ENCODE data around the gene CMSS1.

CMSS1 gene

DNA sequence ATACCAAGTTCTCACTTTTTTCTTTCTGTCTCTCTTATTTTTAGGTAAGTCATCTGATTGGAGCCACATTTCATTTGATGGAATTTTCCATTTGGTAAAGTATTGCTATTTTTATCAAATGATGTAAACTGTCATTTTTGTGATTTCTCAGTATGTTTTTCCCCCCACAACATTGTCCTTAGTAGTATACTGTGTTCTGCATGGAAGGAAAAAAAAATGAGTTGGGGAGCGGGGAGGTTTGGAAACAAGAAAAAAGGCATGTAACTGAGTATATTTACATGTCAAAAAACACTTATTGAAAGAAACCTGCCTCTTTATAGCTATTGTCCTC is 192.4 kb downstream of the CMSS1 start:
- DNase-seq (ENCODE audit: extremely low read depth in 1 of 2, low read depth in 1 of 2) = no peak

GRCh38 chr3:100018806-100019205 is 201.1 kb downstream of the CMSS1 start:
- DNase-seq (ENCODE audit: extremely low read depth in 1 of 2, low read depth in 1 of 2) = no peak

- DNase-seq (ENCODE audit: extremely low read depth in 1 of 2, low read depth in 1 of 2) = no peak
Observed at GRCh38 chr3:100019719-100020118, 202.1 kb downstream of the CMSS1 start.

- DNase-seq (ENCODE audit: extremely low read depth in 1 of 2, low read depth in 1 of 2) = no peak
Observed at GRCh38 chr3:100020876-100021644, 203.4 kb downstream of the CMSS1 start.

DNA sequence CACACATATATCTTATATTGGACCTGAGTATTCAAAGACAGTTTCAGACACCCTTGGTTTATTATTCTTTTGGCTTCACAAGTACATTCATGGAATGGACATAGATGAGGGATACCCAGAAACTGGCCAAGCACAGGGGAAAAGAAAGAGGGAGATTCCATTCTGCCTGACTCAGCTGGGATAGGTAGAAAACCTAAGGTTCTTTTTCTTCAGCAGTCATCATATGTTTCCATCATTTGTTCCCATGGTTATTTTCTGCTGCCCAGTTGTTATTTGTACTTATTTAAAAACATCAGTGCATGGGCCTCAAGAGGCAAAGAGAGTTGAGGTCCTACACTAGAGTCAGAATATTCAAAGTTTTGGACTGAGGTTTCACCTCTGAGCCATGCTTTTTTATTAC is 204.8 kb downstream of the CMSS1 start:
- no peak for DNase-seq (ENCODE audit: extremely low read depth in 1 of 2, low read depth in 1 of 2)

- DNase-seq (ENCODE audit: extremely low read depth in 1 of 2, low read depth in 1 of 2) = no peak
Observed at GRCh38 chr3:100023150-100023549, 205.5 kb downstream of the CMSS1 start.

DNA sequence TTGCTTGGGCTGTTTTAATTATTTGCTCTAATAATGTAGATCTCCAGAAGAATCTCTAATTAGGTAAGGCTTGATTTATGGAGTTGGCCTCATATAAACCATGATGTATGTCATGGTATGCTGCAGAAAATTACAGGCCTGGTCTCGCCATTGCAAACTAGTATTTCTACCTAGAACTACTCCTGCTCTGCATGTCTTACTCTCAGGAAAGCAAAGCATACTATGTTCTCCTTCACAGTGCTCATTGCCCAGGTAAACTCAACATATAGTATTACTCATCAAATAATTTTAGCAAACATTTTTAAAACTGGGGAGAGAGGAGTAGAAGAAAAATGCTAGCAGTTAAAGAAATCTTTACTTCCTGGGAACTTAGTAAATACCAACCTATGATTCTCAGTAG is 205.9 kb downstream of the CMSS1 start:
- DNase-seq (ENCODE audit: extremely low read depth in 1 of 2, low read depth in 1 of 2) = no peak

- no peak for DNase-seq (ENCODE audit: extremely low read depth in 1 of 2, low read depth in 1 of 2)
Observed at GRCh38 chr3:100024520-100025303, 207.1 kb downstream of the CMSS1 start.

GRCh38 chr3:100027321-100027720 is 209.7 kb downstream of the CMSS1 start:
- DNase-seq (ENCODE audit: extremely low read depth in 1 of 2, low read depth in 1 of 2) = no peak

- DNase-seq (ENCODE audit: extremely low read depth in 1 of 2, low read depth in 1 of 2) = no peak
Observed at GRCh38 chr3:100029052-100029451, 211.4 kb downstream of the CMSS1 start.

GRCh38 chr3:100029689-100030088 is 212.0 kb downstream of the CMSS1 start:
- no peak for DNase-seq (ENCODE audit: extremely low read depth in 1 of 2, low read depth in 1 of 2)

- no peak for DNase-seq (ENCODE audit: extremely low read depth in 1 of 2, low read depth in 1 of 2)
Observed at GRCh38 chr3:100030346-100030745, 212.7 kb downstream of the CMSS1 start.

GRCh38 chr3:100030914-100031425 is 213.3 kb downstream of the CMSS1 start:
- no peak for DNase-seq (ENCODE audit: extremely low read depth in 1 of 2, low read depth in 1 of 2)

DNA sequence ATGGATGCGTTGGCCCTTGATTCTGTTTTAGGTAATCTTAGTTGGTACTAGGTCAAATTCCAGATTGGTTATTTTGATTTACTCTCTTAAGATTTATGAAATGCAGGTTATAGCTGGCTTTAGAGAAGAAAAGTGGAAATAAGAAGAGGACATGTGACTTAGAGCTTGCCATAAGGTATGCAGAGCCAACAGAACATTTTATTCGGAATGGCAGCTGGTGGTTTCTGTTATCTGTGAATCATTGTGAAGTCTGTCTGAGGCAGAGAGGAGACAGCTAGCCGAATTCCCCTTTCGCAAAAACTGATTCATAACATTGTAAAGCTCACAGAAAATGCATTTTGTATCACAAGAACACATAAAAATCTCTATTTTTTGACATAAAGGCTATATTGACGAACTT is 214.6 kb downstream of the CMSS1 start:
- DNase-seq (ENCODE audit: extremely low read depth in 1 of 2, low read depth in 1 of 2) = no peak

DNA sequence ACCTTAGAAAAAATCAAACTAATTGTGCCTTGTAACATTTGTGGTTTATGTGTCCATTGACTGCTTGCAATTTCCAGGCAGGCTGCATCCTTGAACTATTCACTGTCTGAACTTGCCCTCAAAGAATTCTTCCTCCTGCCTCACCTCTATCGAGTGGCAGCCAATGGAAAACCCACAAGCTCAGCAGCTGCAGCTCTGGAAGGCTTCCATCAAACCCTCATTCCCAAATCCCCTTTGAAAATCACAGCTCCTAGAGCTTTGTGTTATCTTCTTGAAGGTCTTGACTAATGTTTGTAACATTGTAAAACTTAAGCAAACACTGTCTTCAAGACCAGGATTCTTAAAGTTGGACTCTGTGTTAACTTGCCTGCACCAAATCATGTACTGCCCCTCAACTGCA is 215.5 kb downstream of the CMSS1 start:
- DNase-seq (ENCODE audit: extremely low read depth in 1 of 2, low read depth in 1 of 2) = no peak

DNA sequence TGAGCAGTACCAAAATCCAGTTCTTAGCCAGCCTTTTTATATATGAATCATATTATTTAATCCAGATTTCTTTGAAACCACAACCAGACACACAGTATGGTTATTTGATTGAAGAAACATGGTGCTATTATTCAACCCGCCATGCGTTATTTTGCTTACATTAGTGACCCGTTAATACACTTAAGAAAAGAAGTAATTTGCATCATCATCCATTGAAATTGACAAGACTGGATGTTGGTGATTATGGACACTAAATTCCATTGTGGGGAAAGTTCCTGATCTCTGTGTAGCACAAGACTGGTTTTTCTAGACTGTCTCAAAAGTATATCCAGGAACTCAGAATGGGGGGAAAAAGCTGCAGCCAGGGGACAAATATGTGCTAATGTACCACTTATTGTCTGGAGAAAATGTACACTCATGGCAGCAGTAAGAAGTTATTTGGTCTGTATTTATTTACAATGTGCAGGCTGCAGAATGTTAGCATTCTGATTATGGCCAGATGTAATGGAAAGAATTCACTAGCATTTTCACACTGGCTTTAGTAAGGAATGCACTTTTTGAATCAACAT is 216.3 kb downstream of the CMSS1 start:
- DNase-seq (ENCODE audit: extremely low read depth in 1 of 2, low read depth in 1 of 2) = no peak

- DNase-seq (ENCODE audit: extremely low read depth in 1 of 2, low read depth in 1 of 2) = no peak
Observed at GRCh38 chr3:100039075-100039474, 221.4 kb downstream of the CMSS1 start.

GRCh38 chr3:100040451-100041225 is 223.0 kb downstream of the CMSS1 start:
- no peak for DNase-seq (ENCODE audit: extremely low read depth in 1 of 2, low read depth in 1 of 2)

DNA sequence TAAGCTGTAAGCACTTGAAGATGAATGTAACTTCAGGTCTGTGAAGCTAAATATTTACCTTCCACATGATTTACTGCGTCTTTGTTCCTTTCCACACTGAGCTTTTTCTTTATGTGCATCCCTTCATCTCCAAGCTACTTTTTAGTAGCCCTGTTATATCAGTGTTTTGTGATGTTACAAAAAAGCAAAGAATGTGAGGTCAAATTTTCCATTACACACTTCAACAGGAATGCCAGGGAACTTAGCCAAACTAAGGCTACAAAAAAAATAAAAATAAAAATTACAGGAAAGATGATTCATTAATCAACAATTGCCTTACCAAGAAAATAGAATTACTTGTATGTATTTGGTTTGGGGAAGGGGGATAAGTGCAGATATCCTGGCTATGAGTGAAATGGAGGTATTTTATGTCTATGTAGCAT is 223.7 kb downstream of the CMSS1 start:
- DNase-seq (ENCODE audit: extremely low read depth in 1 of 2, low read depth in 1 of 2) = no peak

DNA sequence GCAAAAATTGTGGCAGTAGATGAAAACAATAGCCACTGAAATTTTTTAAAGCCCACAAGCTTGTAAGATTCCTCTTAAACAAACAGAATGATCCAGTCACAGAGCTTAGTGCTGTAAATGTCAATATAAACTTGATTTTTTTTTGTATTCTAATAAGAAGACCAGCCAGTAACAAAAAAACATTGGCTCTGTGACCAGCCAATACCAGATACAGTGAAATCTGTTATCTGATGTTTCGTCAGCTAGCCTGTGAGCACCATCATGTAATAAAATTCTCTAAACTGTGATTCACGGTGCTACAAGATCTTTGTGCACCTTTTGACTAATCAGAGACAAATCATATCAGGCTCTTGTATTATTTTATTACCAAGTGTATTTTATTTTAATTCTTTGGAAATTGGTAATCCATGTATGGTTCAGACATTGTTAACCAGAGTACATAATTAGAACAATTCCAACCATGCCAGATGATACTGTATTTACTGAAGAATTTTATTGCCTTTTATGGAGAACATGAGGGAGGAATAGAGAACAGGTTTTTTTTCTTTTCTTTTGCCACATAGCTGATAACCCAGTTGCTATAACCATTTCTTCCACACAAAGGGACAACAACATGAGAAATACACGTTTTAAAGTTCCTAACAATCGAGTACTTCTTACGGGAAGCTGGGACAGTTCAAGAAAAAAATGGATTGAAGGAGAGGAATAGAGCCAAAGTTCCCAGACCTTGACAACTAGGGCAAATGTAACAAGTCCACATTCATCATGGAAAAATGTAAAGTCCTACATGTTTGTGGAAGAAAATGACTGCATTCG is 224.7 kb downstream of the CMSS1 start:
- DNase-seq (ENCODE audit: extremely low read depth in 1 of 2, low read depth in 1 of 2) = no peak
